ENCODE data around the gene NDUFA7.

Gene NDUFA7

DNA sequence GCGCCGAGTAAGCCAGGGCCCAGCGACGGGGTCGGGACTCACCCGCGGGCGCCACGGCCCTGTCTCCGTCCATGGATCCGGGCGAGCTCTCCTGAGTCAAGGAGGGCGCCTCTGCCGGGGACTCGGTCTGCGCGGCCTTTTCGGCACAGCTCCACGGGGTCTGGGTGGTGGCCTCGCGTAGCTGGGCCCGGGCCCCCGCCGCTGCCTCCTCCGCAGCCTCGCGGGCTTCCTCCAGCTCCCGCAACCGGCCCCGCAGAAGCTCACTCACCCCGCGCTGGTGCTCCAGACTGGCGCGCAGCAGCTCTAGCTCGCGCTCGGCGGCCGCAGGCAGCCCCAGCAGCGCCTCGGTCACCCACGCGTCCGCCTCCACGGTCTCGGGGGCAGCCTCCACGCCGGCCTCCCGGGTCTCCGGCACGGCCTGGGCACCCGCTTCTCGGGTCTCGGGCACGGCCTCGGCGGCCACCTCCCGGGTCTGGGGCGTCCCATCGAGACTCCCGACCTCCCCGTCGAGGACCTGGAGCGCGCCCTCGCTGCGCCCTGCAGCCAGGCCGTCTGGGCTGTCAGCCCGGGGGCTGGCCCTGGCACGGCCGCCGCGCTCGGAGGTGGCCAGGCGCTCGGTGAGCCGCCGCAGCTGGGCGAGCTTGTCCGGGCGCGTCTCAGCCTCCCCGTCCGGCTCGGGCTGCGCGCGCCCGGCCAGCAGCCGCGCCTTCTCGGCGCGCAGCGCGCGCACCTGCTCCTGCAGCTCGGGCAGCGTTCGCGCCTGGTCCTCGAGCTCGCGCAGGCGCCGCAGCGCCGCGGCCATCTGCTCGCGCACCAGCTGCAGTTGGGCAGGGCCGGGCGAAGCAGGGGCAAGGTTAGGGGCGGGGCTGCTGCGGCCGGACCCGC lies 13.5 kb upstream of the NDUFA7 start (continued):
- TF ChIP-seq, protein P1, sequence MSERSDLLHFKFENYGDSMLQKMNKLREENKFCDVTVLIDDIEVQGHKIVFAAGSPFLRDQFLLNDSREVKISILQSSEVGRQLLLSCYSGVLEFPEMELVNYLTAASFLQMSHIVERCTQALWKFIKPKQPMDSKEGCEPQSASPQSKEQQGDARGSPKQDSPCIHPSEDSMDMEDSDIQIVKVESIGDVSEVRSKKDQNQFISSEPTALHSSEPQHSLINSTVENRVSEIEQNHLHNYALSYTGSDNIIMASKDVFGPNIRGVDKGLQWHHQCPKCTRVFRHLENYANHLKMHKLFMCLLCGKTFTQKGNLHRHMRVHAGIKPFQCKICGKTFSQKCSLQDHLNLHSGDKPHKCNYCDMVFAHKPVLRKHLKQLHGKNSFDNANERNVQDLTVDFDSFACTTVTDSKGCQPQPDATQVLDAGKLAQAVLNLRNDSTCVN (tag by site-specific recombination; optimal IDR thresholded peaks at IDR 0.05): peak; percentile 55
- peak; percentile 80; the same call in 1 of the 2 replicates for TF ChIP-seq ZNF10 (tag by site-specific recombination; IDR thresholded peaks at IDR 0.05)
- TF ChIP-seq, protein P2, sequence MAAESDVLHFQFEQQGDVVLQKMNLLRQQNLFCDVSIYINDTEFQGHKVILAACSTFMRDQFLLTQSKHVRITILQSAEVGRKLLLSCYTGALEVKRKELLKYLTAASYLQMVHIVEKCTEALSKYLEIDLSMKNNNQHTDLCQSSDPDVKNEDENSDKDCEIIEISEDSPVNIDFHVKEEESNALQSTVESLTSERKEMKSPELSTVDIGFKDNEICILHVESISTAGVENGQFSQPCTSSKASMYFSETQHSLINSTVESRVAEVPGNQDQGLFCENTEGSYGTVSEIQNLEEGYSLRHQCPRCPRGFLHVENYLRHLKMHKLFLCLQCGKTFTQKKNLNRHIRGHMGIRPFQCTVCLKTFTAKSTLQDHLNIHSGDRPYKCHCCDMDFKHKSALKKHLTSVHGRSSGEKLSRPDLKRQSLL (tag by site-specific recombination; IDR thresholded peaks at IDR 0.05): peak; percentile 74
- TF ChIP-seq, protein P3, sequence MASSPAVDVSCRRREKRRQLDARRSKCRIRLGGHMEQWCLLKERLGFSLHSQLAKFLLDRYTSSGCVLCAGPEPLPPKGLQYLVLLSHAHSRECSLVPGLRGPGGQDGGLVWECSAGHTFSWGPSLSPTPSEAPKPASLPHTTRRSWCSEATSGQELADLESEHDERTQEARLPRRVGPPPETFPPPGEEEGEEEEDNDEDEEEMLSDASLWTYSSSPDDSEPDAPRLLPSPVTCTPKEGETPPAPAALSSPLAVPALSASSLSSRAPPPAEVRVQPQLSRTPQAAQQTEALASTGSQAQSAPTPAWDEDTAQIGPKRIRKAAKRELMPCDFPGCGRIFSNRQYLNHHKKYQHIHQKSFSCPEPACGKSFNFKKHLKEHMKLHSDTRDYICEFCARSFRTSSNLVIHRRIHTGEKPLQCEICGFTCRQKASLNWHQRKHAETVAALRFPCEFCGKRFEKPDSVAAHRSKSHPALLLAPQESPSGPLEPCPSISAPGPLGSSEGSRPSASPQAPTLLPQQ (tag by site-specific recombination; IDR thresholded peaks at IDR 0.05): peak; percentile 50; the same call in 1 of the 2 replicates

DNA sequence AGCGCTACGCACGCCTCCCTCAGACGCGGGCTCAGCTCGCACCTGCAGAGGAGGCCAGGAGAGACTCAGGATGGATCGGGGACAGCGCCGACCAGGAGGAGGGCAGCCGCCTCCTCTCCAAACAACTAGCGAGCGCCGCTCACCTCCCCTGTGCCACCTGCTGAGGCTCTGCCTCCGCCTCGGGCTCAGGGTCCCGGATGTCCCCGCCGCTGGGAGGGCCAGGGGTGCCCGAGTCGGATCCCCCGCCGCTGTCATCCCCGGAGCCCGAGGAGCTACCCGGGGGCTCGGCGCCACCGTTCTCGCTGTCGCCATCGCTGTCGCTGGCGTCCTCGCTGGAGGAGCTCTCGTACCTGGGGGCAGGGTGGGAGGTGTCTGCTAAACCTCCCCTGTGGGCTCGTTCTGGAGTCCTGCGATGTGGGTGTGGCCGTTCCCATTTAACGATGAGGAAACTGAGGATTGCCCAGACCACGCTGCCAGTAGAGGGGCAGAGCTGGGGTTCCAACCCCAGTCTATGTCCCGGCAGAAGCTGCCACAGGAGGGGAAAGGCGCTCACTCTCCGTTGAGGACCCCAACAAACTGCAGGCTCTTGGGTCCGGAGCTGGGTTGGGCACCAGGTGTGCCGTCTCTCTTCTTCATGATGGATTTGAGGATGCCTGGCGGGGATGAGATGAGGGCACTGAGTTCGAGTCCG lies 12.7 kb upstream of the NDUFA7 start:
- no peak overlapping the region for H3K27ac ChIP-seq (ENCODE audit: extremely low read depth, low read depth, low read length)
- ChIA-PET POLR2A (interaction anchor here (0.6 to 2.9 kb wide), 4 partner anchors 10 to 683 kb away, joined by 3 to 22 read pairs (median 7); partner anchors contain the start of genes NDUFA7 and RPS28), CTCF (interaction anchor here (0.6 to 1.2 kb wide), 3 partner anchors 10 to 245 kb away, joined by 3 to 5 read pairs (median 3); no protein-coding TSS in a partner anchor)
- no peaks in the 10 kb centered on the region for H3K9me3 ChIP-seq (ENCODE audit: control insufficient read depth, insufficient read depth, low read depth, low read length)
- TF ChIP-seq SALL2 (tag by site-specific recombination; IDR thresholded peaks at IDR 0.05; ENCODE audit: borderline replicate concordance) (no peak), HOXC10 (CRISPR knock-in tag; IDR thresholded peaks at IDR 0.05) (no peak), GLI2 (tag by site-specific recombination; IDR thresholded peaks at IDR 0.05; ENCODE audit: borderline replicate concordance, low read depth) (no peak), KLF9 (tag by site-specific recombination; IDR thresholded peaks at IDR 0.05; ENCODE audit: low read depth) (peak; percentile 36), ZNF335 (tag by site-specific recombination; conservative IDR thresholded peaks at IDR 0.05) (peak; percentile 24; the same call in 1 of the 2 replicates)
- TF ChIP-seq, protein P4, sequence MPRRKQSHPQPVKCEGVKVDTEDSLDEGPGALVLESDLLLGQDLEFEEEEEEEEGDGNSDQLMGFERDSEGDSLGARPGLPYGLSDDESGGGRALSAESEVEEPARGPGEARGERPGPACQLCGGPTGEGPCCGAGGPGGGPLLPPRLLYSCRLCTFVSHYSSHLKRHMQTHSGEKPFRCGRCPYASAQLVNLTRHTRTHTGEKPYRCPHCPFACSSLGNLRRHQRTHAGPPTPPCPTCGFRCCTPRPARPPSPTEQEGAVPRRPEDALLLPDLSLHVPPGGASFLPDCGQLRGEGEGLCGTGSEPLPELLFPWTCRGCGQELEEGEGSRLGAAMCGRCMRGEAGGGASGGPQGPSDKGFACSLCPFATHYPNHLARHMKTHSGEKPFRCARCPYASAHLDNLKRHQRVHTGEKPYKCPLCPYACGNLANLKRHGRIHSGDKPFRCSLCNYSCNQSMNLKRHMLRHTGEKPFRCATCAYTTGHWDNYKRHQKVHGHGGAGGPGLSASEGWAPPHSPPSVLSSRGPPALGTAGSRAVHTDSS (tag by site-specific recombination; IDR thresholded peaks at IDR 0.05): no peak
- peak overlapping the region; percentile 6 for H3K4me3 ChIP-seq (ENCODE audit: low read depth, low read length)
- H3K36me3 ChIP-seq (ENCODE audit: control insufficient read depth in 2 of 2, insufficient read depth in 1 of 2, low read length in 2 of 2): no peaks in the 10 kb centered on the region
- H3K4me1 ChIP-seq (ENCODE audit: control insufficient read depth, insufficient read depth, low read length): no peaks in the 10 kb centered on the region; the same call in 1 of the 2 replicates

DNA sequence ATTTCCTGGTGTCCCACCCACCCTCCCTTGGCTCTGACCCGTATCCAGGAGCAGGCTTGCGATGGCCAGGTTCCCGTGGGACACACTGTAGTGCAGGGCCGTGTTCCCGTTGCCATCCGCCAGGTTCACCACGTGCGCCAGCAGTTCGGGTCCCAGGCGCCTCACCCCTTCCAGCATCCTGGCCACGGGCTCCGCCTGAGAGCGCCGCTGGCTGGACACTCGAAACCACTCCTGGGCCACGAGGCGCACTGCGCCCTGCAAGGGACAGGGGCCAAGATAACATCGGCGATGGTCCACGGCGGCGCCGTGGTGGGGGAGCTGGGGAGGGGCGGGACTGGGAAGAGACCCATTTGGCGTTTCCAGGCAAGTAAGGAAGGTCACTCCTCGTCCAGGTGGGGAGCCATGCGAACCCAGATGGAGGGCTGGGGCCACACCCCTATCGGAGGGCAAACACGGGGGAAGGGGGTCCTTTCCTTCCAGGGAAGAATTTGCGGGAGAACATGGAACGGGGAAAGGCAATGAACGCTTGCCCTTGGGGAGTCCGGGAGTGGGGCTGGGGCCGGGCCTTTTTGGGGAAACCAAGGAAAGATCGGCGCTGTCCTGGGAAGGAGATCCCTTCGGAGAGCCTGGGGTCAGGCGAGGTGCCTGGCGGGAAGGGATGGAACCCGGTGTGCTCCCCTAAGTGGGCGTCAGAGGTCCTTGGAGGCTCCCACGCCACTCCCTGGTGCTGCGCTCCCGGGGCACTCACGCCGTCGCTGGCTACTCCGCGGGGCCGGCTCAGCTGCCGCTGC lies 12.0 kb upstream of the NDUFA7 start:
- H3K4me1 ChIP-seq (ENCODE audit: control insufficient read depth, insufficient read depth, low read length): no peaks in the 10 kb centered on the region; the same call in 1 of the 2 replicates
- H3K27ac ChIP-seq (ENCODE audit: extremely low read depth, low read depth, low read length): no peak overlapping the region
- H3K4me3 ChIP-seq (ENCODE audit: low read depth, low read length): peak overlapping the region; percentile 6
- POLR2A ChIA-PET: interaction anchor here (0.6 to 2.9 kb wide), 2 partner anchors 12 to 684 kb away, joined by 3 to 22 read pairs; partner anchors contain the start of genes NDUFA7 and RPS28
- H3K9me3 ChIP-seq (ENCODE audit: control insufficient read depth, insufficient read depth, low read depth, low read length): no peaks in the 10 kb centered on the region
- CTCF ChIA-PET: interaction anchor here (0.6 to 1.2 kb wide), 2 partner anchors 9 to 11 kb away, joined by 3 to 5 read pairs; no protein-coding TSS in a partner anchor
- no peaks in the 10 kb centered on the region for H3K36me3 ChIP-seq (ENCODE audit: control insufficient read depth in 2 of 2, insufficient read depth in 1 of 2, low read length in 2 of 2)
- TF ChIP-seq ZNF292 (tag by site-specific recombination; IDR thresholded peaks at IDR 0.05; ENCODE audit: borderline replicate concordance, low read depth): no peak
- TF ChIP-seq ZNF202 (tag by site-specific recombination; IDR thresholded peaks at IDR 0.05; ENCODE audit: borderline replicate concordance): no peak
- TF ChIP-seq, protein P5, sequence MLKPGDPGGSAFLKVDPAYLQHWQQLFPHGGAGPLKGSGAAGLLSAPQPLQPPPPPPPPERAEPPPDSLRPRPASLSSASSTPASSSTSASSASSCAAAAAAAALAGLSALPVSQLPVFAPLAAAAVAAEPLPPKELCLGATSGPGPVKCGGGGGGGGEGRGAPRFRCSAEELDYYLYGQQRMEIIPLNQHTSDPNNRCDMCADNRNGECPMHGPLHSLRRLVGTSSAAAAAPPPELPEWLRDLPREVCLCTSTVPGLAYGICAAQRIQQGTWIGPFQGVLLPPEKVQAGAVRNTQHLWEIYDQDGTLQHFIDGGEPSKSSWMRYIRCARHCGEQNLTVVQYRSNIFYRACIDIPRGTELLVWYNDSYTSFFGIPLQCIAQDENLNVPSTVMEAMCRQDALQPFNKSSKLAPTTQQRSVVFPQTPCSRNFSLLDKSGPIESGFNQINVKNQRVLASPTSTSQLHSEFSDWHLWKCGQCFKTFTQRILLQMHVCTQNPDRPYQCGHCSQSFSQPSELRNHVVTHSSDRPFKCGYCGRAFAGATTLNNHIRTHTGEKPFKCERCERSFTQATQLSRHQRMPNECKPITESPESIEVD (tag by site-specific recombination; IDR thresholded peaks at IDR 0.05): no peak
- no peak for TF ChIP-seq GLI2 (tag by site-specific recombination; IDR thresholded peaks at IDR 0.05; ENCODE audit: borderline replicate concordance, low read depth)
- no peak for TF ChIP-seq HOXC10 (CRISPR knock-in tag; IDR thresholded peaks at IDR 0.05)
- no peak for TF ChIP-seq ZNF350 (tag by site-specific recombination; IDR thresholded peaks at IDR 0.05)
- TF ChIP-seq IKZF3 (tag by site-specific recombination; IDR thresholded peaks at IDR 0.05): no peak
- TF ChIP-seq ZNF629 (tag by site-specific recombination; IDR thresholded peaks at IDR 0.05): no peak
